Naive B cell (primary cell): ENCODE data around the gene PLCZ1. TPM values are rescaled to one million over a fixed set of nuclear protein-coding genes. Genes with fewer than 3 reads are reported as not detected.
"Not testable (repeated sequence)": the region's sequence is repeated elsewhere in the genome, so short reads cannot be mapped to it uniquely, and the experiment has no call there.

Source experiments
- ATAC-seq, 2 donors: fragments of 150-1000 bp; cut with Tn5 transposase; 2 replicates each; pipeline ENCODE4 v1.10.0; 2021; ENCODE audit warnings: low read depth in 2 of 2, mild to moderate bottlenecking in 2 of 2, moderate library complexity in 2 of 2
- DNase-seq: peaks from one replicate; pipeline ENCODE4 v3.0.0; 2022
- H3K27ac Mint-ChIP-seq, 6 donors: one replicate each; pipeline ENCODE4 v1.8.0; 2020 to 2022; ENCODE audit warnings: mild to moderate bottlenecking in 6 of 6, mixed read lengths in 6 of 6, moderate library complexity in 5 of 6, inconsistent platforms in 2 of 6
- H3K27me3 Mint-ChIP-seq, 3 donors: one replicate each; pipeline ENCODE4 v1.8.0; 2021 to 2022; ENCODE audit warnings: mixed read lengths in 3 of 3, mild to moderate bottlenecking in 1 of 3
- H3K36me3 Mint-ChIP-seq, 2 donors: one replicate each; pipeline ENCODE4 v1.8.0; 2020 to 2022; ENCODE audit warnings: mixed read lengths in 2 of 2, inconsistent platforms in 1 of 2, mild to moderate bottlenecking in 1 of 2
- H3K4me1 Mint-ChIP-seq, 3 donors: one replicate each; pipeline ENCODE4 v1.8.0; 2020 to 2022; ENCODE audit warnings: mixed read lengths in 3 of 3, inconsistent platforms in 1 of 3, mild to moderate bottlenecking in 1 of 3, moderate library complexity in 1 of 3
- H3K4me3 Mint-ChIP-seq, 8 donors: one replicate each; pipeline ENCODE4 v1.8.0; 2020 to 2022; ENCODE audit warnings: mild to moderate bottlenecking in 8 of 8, mixed read lengths in 8 of 8, moderate library complexity in 8 of 8, inconsistent platforms in 2 of 8
- H3K9me3 Mint-ChIP-seq, 7 donors: one replicate each; pipeline ENCODE4 v1.8.0; 2020 to 2022; ENCODE audit warnings: mixed read lengths in 7 of 7, mild to moderate bottlenecking in 5 of 7, inconsistent platforms in 2 of 7, moderate library complexity in 1 of 7
- polyA plus RNA-seq, 6 donors: library from polyadenylated mRNA; unstranded; fragments of 300-500 nt; fragmentation: Illumina TruSeq; gene quantifications; one replicate each; pipeline ENCODE4 v1.2.3, GENCODE V29; 2021; ENCODE audit warnings: low read depth in 6 of 6

Gene PLCZ1
- polyA plus RNA-seq, 6 donors from 2014 or later = not detected

GRCh38 chr12:18731156-18731555 lies 6.7 kb downstream of the PLCZ1 start:
- ATAC-seq = no peak
- H3K27ac Mint-ChIP-seq = no peak overlapping the region

GRCh38 chr12:18723752-18724151 lies 14.1 kb downstream of the PLCZ1 start:
- DNase-seq = no peak
- Mint-ChIP-seq H3K9me3 (peaks cover 0 to 17% (median 2%) of the 10 kb centered on the region in 7 donors), H3K27ac (no peak overlapping the region), H3K4me1 (no peaks in the 10 kb centered on the region), H3K27me3 (no peaks in the 10 kb centered on the region), H3K36me3 (no peaks in the 10 kb centered on the region), H3K4me3 (no peak overlapping the region)
- no peak for ATAC-seq

More at GRCh38 chr12:18731156-18731555, 6.7 kb downstream of the PLCZ1 start:
- H3K27me3 Mint-ChIP-seq = no peaks in the 10 kb centered on the region
- DNase-seq = no peak
- peaks cover 0 to 14% (median 12%) of the 10 kb centered on the region in 7 donors for H3K9me3 Mint-ChIP-seq
- no peaks in the 10 kb centered on the region for H3K4me1 Mint-ChIP-seq
- no peaks in the 10 kb centered on the region for H3K36me3 Mint-ChIP-seq
- no peak overlapping the region for H3K4me3 Mint-ChIP-seq

- ATAC-seq (no peak), DNase-seq (no peak)
- H3K27ac Mint-ChIP-seq = no peak overlapping the region
- H3K36me3 Mint-ChIP-seq = no peaks in the 10 kb centered on the region
- peaks cover 0 to 15% (median 1%) of the 10 kb centered on the region in 7 donors for H3K9me3 Mint-ChIP-seq
- no peaks in the 10 kb centered on the region for H3K4me1 Mint-ChIP-seq
- no peaks in the 10 kb centered on the region for H3K27me3 Mint-ChIP-seq
- no peak overlapping the region for H3K4me3 Mint-ChIP-seq
Measured at GRCh38 chr12:18721452-18721851, 16.4 kb downstream of the PLCZ1 start.

GRCh38 chr12:18720690-18721089 lies 17.1 kb downstream of the PLCZ1 start:
- Mint-ChIP-seq H3K36me3 (no peaks in the 10 kb centered on the region), H3K4me1 (no peaks in the 10 kb centered on the region), H3K4me3 (no peak overlapping the region), H3K9me3 (peaks cover 0 to 15% (median 2%) of the 10 kb centered on the region in 7 donors), H3K27me3 (no peaks in the 10 kb centered on the region), H3K27ac (no peak overlapping the region)
- ATAC-seq = no peak
- no peak for DNase-seq

GRCh38 chr12:18719922-18720510 lies 17.8 kb downstream of the PLCZ1 start:
- no peak for DNase-seq
- ATAC-seq = no peak
- Mint-ChIP-seq H3K27ac (no peak overlapping the region), H3K9me3 (peaks cover 0 to 13% (median 2%) of the 10 kb centered on the region in 7 donors), H3K4me1 (no peaks in the 10 kb centered on the region), H3K4me3 (no peak overlapping the region), H3K27me3 (no peaks in the 10 kb centered on the region), H3K36me3 (no peaks in the 10 kb centered on the region)

- H3K4me1 Mint-ChIP-seq = no peaks in the 10 kb centered on the region
- no peak overlapping the region for H3K4me3 Mint-ChIP-seq
- H3K27me3 Mint-ChIP-seq = no peaks in the 10 kb centered on the region
- ATAC-seq = no peak
- no peak for DNase-seq
- H3K27ac Mint-ChIP-seq = no peak overlapping the region
- no peaks in the 10 kb centered on the region for H3K36me3 Mint-ChIP-seq
- peaks cover 0 to 10% (median 2%) of the 10 kb centered on the region in 7 donors for H3K9me3 Mint-ChIP-seq
Measured at GRCh38 chr12:18718462-18718861, 19.4 kb downstream of the PLCZ1 start.

- no peak for ATAC-seq
- no peak overlapping the region for H3K4me3 Mint-ChIP-seq
- peaks cover 0 to 10% (median 2%) of the 10 kb centered on the region in 7 donors for H3K9me3 Mint-ChIP-seq
- H3K4me1 Mint-ChIP-seq = no peaks in the 10 kb centered on the region
- no peaks in the 10 kb centered on the region for H3K36me3 Mint-ChIP-seq
- no peak overlapping the region for H3K27ac Mint-ChIP-seq
- H3K27me3 Mint-ChIP-seq = no peaks in the 10 kb centered on the region
- no peak for DNase-seq
Measured at GRCh38 chr12:18716236-18716635, 21.6 kb downstream of the PLCZ1 start.

GRCh38 chr12:18706798-18707197 lies 31.0 kb downstream of the PLCZ1 start:
- no peak overlapping the region for H3K4me3 Mint-ChIP-seq
- no peak for ATAC-seq
- no peaks in the 10 kb centered on the region for H3K27me3 Mint-ChIP-seq
- no peak overlapping the region for H3K27ac Mint-ChIP-seq
- H3K36me3 Mint-ChIP-seq = no peaks in the 10 kb centered on the region
- no peaks in the 10 kb centered on the region for H3K4me1 Mint-ChIP-seq
- H3K9me3 Mint-ChIP-seq = peaks cover 7 to 33% (median 15%) of the 10 kb centered on the region in 7 donors
- no peak for DNase-seq

GRCh38 chr12:18703911-18704310 lies 33.9 kb downstream of the PLCZ1 start:
- no peak for DNase-seq
- H3K4me1 Mint-ChIP-seq = no peaks in the 10 kb centered on the region
- no peaks in the 10 kb centered on the region for H3K27me3 Mint-ChIP-seq
- H3K9me3 Mint-ChIP-seq = peaks cover 3 to 22% (median 14%) of the 10 kb centered on the region in 7 donors
- H3K36me3 Mint-ChIP-seq = no peaks in the 10 kb centered on the region
- ATAC-seq = no peak
- H3K27ac Mint-ChIP-seq = no peak overlapping the region
- no peak overlapping the region for H3K4me3 Mint-ChIP-seq

- Mint-ChIP-seq H3K36me3 (no peaks in the 10 kb centered on the region), H3K4me1 (no peaks in the 10 kb centered on the region)
Measured at GRCh38 chr12:18703321-18703720, 34.5 kb downstream of the PLCZ1 start.

GRCh38 chr12:18700271-18700670 lies 37.5 kb downstream of the PLCZ1 start:
- Mint-ChIP-seq H3K36me3 (no peaks in the 10 kb centered on the region), H3K27ac (no peak overlapping the region), H3K27me3 (no peaks in the 10 kb centered on the region), H3K9me3 (peaks cover 0 to 10% (median 5%) of the 10 kb centered on the region in 7 donors), H3K4me3 (no peak overlapping the region), H3K4me1 (no peaks in the 10 kb centered on the region)
- no peak for DNase-seq
- ATAC-seq = no peak

More at GRCh38 chr12:18703321-18703720, 34.5 kb downstream of the PLCZ1 start:
- Mint-ChIP-seq H3K4me3 (no peak overlapping the region), H3K27me3 (no peaks in the 10 kb centered on the region), H3K27ac (no peak overlapping the region), H3K9me3 (peaks cover 3 to 22% (median 14%) of the 10 kb centered on the region in 7 donors)
- no peak for ATAC-seq
- no peak for DNase-seq

- H3K27ac Mint-ChIP-seq = no peak overlapping the region
- no peaks in the 10 kb centered on the region for H3K27me3 Mint-ChIP-seq
- peaks cover 0 to 8% (median 3%) of the 10 kb centered on the region in 7 donors for H3K9me3 Mint-ChIP-seq
- no peaks in the 10 kb centered on the region for H3K36me3 Mint-ChIP-seq
- ATAC-seq = no peak
- no peak overlapping the region for H3K4me3 Mint-ChIP-seq
- no peak for DNase-seq
- no peaks in the 10 kb centered on the region for H3K4me1 Mint-ChIP-seq
Measured at GRCh38 chr12:18696971-18697602, 40.7 kb downstream of the PLCZ1 start.

GRCh38 chr12:18693986-18694385 lies 43.8 kb downstream of the PLCZ1 start:
- H3K27ac Mint-ChIP-seq, H3K4me3 Mint-ChIP-seq, H3K36me3 Mint-ChIP-seq, H3K27me3 Mint-ChIP-seq, DNase-seq, ATAC-seq, H3K4me1 Mint-ChIP-seq: not testable (repeated sequence)
- H3K9me3 Mint-ChIP-seq = peaks cover 0 to 13% (median 2%) of the 10 kb centered on the region in 7 donors

- H3K9me3 Mint-ChIP-seq = peaks cover 0 to 13% (median 4%) of the 10 kb centered on the region in 7 donors
- ATAC-seq = no peak
- DNase-seq = no peak
- H3K4me1 Mint-ChIP-seq = no peaks in the 10 kb centered on the region
- no peak overlapping the region for H3K27ac Mint-ChIP-seq
- H3K4me3 Mint-ChIP-seq = no peak overlapping the region
- H3K27me3 Mint-ChIP-seq = no peaks in the 10 kb centered on the region
- no peaks in the 10 kb centered on the region for H3K36me3 Mint-ChIP-seq
Measured at GRCh38 chr12:18690653-18691052, 47.2 kb downstream of the PLCZ1 start.
